ENCODE data around the gene TBATA.

GRCh38 chr10:70732569-70732968, 52.6 kb downstream of the TBATA start:
- TF ChIP-seq CTCF (IDR thresholded peaks at IDR 0.05; ENCODE audit: low read depth, low read length, missing input control) (no peak), REST (IDR thresholded peaks at IDR 0.05) (no peak), ATF3 (IDR thresholded peaks at IDR 0.05) (no peak), EGR1 (IDR thresholded peaks at IDR 0.05; ENCODE audit: low read depth in 2 of 2) (no peak), HNF4G (IDR thresholded peaks at IDR 0.05) (no peak), YY1 (IDR thresholded peaks at IDR 0.05) (no peak)

All from liver (tissue), 3 donors.